HuH-7.5 (cell line): ENCODE results near the gene OXCT1.
"Not testable (repeated sequence)": the region's sequence is repeated elsewhere in the genome, so short reads cannot be mapped to it uniquely, and the experiment has no call there.

ENCODE experiments used
- DNase-seq: peaks from one replicate; pipeline ENCODE4 v3.0.0; 2011; ENCODE audit warnings: low spot score

The OXCT1 gene

GRCh38 chr5:41773799-41774198 lies 96.4 kb downstream of the OXCT1 start:
- no peak for DNase-seq

- DNase-seq = no peak
Measured at GRCh38 chr5:41772785-41773442, 97.3 kb downstream of the OXCT1 start.

- DNase-seq = no peak
Measured at GRCh38 chr5:41772056-41772455, 98.2 kb downstream of the OXCT1 start.

DNA sequence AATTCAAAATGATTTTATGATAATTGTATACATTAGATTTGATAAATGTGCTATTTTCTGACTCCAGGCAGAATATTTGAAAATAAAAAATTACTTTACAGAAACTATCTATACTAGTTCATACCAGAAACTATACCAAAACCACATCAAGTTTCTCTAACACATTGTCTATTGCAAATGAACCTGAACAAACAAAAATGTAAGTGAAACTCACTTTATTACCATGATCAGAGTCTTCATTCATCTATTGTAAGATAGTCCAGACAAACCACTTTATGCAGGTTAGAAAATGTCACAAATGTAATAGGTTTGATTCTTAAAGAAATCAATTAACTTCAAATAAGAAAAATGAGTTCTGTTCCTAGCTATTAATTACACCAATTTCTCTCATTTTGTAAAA lies 99.4 kb downstream of the OXCT1 start:
- no peak for DNase-seq

DNA sequence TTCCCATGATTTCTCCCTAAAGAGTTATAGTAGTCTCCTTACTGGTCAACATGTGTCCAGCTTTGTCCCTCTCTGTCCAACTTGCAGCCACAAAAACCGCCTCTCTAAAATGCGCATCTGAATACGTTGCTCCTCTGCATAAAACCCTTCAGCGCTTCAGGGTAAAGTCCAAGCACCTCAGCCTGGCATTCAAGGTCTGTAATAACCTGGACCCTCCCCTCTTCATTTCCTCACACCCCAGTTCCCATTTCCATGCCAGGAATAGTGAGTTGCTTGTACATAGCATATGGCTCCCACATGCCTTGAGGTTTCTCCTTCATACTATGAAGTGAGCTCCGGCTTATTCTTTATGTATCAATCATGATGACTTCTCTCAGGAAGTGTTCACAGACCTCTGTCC lies 101.5 kb downstream of the OXCT1 start:
- DNase-seq = no peak

DNA sequence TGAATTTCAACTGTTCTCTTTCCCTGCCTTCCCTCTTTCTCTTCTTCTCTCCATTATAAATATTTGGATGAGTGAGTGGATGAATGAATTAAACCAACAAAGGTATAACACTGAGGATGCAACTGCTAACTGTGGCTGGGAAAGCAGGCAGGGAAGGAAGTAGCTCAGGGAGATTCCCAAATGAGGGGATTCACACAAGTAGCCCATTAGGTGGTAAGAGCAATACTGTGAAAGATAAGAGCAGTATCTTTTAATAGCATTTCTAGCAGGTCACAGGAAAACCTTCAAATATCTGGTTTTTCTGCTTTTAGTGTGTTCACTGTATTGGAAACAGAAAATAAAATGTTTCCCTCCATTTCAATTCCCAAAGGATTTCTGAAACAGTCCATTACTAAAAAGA lies 105.6 kb downstream of the OXCT1 start:
- no peak for DNase-seq

- DNase-seq = no peak
Measured at GRCh38 chr5:41763574-41763973, 106.7 kb downstream of the OXCT1 start.

DNA sequence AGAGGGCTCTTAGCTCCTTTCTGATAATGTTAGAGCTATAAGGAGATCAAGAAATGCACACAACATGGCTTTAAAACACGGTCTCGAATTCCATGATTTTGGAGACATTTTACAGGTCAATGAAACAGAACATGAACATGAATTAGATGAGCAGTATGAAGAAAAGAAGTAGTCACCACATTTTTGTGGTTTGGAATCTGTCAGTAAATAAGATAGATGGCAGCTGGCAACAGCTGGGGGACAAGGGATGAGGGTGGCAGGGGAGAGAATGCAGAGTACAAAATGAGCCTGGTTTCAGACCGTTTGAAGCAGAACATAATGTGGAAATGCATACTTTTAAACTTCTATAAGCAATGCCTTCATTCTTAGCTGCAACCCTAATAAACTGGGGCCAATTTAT lies 107.1 kb downstream of the OXCT1 start:
- no peak for DNase-seq

DNA sequence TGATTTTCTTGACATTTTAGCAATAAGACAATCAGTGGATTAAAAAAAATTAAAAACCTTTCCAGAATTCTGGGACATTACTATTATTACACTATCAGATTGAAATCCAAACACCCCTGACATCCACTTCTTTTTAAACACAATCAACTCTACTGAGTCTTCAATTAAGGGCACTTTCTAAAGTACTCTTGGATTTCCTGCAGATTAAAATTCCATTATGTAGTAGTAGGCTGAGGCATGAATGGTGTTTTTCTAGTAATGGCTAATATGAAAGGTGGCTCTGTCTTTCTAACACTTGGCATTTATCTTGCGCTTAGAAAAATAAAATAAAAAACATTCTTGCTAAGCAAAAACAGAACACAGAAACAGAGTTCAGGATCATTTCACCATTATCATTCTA lies 107.8 kb downstream of the OXCT1 start:
- no peak for DNase-seq

DNA sequence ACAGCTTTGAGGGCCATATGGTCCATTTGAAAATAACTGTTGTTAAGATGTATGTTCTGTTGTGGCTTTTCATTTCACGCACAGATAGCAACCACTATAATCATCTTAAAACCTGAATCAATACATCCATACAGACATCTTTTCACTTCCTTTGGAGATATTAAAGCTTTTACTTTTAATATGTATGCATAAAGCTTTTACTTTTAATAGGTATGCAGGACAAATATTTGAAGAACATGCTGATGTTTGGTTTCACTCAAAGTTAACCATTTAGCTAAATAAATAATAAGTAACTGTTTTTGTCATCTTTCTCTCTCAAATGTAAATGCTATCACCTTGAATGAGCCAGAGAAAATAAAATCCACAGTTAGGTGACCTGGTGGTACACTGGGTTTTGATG lies 108.6 kb downstream of the OXCT1 start:
- no peak for DNase-seq

DNA sequence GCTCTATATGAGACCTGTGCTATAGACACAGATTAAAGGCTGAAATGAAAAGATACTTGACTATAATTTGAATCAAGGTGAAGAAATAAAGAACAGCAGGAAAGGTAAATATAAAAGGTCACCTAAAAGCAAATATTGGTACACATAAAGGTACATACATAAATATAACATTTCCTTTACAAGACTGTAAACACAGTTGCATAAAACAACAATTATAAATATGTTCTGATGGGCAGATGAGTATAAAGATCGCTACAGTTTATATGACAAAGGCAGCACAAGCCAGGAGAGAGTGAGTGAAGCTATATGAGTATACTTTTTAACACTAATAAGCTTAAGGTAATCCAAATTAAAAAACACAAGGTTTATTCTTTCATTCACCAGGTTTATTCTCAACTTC lies 114.5 kb downstream of the OXCT1 start:
- DNase-seq = no peak

DNA sequence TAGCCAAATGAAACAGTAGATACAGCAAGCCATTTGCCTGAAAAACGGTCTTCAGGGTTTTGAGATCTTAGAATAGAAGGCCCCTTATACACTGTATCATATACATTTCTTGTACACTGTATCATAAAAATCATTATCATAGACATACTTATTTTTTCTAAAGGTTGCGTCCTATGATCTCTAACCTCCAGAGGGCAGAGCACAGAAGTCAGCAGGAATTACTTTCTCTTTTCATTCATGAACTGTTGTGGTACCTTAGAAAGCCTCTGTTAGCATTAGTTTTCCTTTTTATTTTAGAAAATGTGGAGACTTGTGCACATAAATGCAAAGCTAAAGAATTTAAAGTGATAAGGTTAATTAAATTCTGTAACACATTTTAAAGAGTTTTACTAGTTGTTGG lies 115.4 kb downstream of the OXCT1 start:
- DNase-seq = no peak

DNA sequence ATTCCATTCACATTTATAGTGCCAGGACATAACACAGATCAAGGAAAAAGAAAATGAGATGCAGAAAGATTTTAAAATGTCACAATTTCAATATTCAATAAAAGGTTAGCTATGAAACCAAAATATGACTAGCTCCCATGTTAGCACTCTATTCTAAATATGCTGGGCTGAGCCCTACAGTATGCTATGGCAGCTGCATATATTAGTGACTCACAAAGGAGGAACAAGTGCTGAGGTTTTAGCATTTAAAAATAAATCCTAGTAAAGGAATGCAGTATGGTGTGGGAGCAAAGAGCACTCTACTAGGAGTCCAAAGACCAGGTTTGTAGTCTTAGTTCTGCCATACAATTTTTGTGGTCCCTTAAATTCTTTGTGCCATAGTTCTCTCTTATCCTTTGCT lies 118.4 kb downstream of the OXCT1 start:
- no peak for DNase-seq

GRCh38 chr5:41748631-41749030 lies 121.6 kb downstream of the OXCT1 start:
- no peak for DNase-seq

- DNase-seq = no peak
Measured at GRCh38 chr5:41747708-41748107, 122.5 kb downstream of the OXCT1 start.

DNA sequence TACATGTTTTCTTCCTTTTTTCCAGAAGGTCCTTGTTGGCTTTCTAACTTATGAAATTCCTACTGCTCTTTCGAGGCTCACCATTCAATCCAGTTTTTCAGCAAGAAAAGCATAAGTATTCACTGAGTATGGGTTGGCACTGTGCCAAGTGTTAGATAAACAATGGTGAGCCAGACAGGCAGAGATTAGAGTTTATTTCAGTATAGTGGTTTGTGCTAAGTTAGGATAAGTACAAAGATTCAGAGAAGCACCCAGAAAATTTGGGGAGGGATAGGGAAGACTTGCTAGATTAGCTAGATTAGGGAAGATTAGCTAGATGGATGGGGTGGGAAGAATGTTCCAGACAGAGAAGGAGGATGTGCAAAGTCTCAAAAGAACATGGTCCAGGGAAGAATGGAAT lies 122.9 kb downstream of the OXCT1 start:
- no peak for DNase-seq

DNA sequence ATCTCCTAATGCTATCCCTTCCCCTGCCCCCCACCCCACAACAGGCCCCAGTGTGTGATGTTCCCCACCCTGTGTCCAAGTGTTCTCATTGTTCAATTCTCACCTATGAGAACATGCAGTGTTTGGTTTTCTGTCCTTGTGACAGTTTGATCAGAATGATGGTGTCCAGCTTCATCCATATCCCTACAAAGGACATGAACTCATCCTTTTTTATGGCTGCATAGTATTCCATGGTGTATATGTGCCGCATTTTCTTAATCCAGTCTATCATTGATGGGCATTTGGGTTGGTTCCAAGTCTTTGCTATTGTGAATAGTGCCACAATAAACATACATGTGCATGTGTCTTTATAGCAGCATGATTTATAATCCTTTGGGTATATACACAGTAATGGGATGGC lies 127.6 kb downstream of the OXCT1 start:
- DNase-seq = not testable (repeated sequence)

DNA sequence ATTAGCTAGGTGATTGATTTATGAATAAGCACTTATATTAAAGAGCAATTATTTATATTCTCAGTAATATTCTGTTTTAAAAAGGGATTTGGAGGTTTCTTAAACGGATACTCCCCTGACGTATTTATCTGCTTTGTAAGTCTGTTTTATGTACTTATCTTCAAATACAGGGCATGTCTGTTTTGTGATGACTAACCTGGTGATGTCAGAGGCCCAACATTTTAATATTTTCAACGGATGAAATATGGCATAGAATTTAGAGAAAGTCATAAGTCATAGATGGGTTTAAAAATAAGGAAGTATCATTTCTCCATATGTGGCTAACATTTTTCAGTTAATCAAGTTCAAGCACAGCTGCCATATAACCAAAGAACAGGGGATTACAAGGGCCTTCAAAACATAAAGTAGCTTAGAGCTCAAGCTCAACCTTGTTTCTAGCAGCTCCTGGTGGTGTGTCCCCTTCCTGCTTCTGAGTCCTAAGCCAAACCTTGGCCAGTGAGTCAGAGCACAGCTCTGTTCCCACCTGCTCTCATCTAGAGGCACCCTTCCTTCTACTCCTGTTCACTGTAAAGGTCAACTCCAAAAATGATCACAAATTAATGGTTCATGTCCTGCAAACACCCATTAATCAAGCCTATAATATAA lies 131.4 kb downstream of the OXCT1 start:
- no peak for DNase-seq

- DNase-seq = no peak
Measured at GRCh38 chr5:41736641-41737040, 133.6 kb downstream of the OXCT1 start.

DNA sequence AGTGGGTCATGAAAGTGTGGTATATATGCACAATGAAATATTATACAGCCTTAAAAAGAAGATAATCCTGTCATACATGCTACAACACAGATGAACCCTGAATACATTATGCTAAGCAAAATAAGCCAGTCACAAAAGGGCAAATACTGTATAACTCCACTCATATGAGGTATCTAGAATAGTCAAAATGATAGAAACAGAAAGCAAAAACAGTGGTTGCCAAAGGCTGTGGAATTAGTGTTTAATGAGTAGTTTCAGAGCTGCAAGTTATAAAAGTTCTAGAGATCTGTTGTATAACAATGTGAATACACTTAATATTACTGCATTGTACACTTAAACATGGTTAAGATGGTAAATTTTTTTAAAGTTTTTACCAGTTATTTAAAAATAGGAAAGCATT lies 135.0 kb downstream of the OXCT1 start:
- DNase-seq = no peak

GRCh38 chr5:41729381-41729780 lies 140.8 kb downstream of the OXCT1 start:
- not testable (repeated sequence) for DNase-seq

DNA sequence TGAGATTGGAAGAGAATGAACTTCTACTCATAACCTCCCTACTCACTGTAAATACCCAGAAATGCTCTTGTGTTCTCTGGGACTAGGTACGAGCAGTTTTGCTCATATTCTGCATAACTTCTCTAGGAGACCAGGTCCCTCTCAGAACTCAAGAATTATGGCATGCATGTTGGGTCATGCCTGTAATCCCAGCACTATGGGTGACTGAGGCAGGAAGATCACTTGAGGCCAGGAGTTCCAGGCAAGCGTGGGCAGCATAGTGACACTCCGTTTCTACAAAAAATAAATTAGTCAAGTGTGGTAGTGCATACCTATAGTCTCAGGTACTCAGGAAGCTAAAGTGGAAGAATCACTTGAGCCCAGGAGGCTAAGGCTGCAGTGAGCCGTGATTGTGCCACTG lies 141.9 kb downstream of the OXCT1 start:
- DNase-seq = no peak

DNA sequence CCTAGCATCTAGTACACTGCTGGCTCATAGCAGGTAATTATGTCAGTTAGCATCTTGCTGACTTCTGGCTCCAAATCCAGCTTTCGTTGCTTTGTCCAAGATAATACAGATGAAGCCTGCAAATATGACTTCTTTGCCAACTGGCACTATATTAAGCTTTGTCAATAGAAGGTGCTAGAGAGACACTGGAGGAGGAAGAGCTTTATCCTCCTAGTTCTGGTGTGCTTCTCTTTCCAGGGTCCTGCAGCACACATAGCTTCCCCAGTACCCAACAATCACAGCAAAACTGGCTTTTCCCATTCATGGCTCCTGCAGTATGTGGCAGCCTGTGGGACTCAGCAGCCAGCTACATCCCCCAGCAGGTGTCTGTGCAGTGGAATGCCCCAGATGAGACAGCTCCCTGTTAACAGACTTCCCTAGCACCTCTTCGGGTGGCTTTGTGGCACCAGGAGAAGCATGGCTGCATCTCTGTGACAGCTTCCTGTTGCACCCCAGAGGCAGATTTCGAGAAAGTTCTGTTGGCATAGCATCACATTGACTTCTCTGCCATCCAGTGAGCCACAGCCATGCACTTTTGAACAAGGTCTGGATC lies 147.8 kb downstream of the OXCT1 start:
- no peak for DNase-seq

DNA sequence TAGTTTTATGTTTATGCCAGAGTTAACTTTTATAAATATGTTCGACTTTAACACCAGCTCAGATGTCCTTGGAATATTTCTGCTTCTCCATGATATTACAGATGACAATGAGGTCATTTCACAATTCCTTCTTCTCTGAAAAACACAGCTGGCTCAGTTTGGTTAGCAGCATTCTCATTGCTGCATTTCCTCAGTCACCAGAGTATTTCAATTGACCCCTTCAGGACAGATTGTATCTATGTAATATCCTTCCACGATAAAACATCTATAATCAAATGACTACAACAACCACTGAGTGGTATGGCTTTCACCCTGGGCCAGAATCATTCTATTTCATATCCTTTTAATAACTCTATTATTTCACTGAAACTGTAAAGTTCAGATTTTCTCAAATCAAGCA lies 148.7 kb downstream of the OXCT1 start:
- DNase-seq = no peak
